ENCODE data around the gene ATAT1. TPM values are rescaled to one million over a fixed set of nuclear protein-coding genes. Genes with fewer than 3 reads are reported as not detected.
"Not testable (repeated sequence)": the region's sequence is repeated elsewhere in the genome, so short reads cannot be mapped to it uniquely, and the experiment has no call there.

Gene ATAT1
- total RNA-seq, 1 donor from 2014 or later = 30.3 TPM

DNA sequence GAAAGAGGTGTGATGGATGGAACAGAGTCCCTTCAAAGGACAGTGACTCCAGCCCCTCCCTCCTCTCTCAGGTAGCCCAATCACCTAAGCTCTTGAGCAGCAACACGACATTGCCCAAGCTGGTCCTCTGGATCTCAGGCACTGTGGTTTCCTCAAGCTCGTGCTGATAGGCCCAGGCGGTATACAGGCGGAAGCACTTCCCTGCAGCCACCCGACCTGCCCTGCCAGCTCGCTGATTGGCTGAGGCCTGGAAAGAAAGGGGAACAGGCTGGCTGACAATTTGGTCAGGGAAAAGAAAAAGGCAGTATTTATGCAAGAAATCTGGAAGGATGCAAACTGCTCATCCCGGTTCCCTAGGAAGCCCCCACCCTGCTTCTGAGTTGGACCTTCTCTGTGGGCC lies 29.8 kb downstream of the ATAT1 start:
- no peaks in the 10 kb centered on the region for H3K9me3 Mint-ChIP-seq (ENCODE audit: unreplicated experiment)
- no peak for DNase-seq (ENCODE audit: low spot score)
- peaks cover 58% of the 10 kb centered on the region for H3K36me3 Mint-ChIP-seq (ENCODE audit: low read depth, unreplicated experiment)
- H3K4me1 Mint-ChIP-seq (ENCODE audit: unreplicated experiment) = peaks cover 22% of the 10 kb centered on the region
- no peak overlapping the region for H3K4me3 Mint-ChIP-seq (ENCODE audit: unreplicated experiment)
- TF ChIP-seq, protein P1, sequence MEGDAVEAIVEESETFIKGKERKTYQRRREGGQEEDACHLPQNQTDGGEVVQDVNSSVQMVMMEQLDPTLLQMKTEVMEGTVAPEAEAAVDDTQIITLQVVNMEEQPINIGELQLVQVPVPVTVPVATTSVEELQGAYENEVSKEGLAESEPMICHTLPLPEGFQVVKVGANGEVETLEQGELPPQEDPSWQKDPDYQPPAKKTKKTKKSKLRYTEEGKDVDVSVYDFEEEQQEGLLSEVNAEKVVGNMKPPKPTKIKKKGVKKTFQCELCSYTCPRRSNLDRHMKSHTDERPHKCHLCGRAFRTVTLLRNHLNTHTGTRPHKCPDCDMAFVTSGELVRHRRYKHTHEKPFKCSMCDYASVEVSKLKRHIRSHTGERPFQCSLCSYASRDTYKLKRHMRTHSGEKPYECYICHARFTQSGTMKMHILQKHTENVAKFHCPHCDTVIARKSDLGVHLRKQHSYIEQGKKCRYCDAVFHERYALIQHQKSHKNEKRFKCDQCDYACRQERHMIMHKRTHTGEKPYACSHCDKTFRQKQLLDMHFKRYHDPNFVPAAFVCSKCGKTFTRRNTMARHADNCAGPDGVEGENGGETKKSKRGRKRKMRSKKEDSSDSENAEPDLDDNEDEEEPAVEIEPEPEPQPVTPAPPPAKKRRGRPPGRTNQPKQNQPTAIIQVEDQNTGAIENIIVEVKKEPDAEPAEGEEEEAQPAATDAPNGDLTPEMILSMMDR (IDR thresholded peaks at IDR 0.05; ENCODE audit: unreplicated experiment) = no peak
- H3K27me3 Mint-ChIP-seq (ENCODE audit: unreplicated experiment) = peaks cover 9% of the 10 kb centered on the region
- no peak overlapping the region for H3K27ac Mint-ChIP-seq (ENCODE audit: unreplicated experiment)

DNA sequence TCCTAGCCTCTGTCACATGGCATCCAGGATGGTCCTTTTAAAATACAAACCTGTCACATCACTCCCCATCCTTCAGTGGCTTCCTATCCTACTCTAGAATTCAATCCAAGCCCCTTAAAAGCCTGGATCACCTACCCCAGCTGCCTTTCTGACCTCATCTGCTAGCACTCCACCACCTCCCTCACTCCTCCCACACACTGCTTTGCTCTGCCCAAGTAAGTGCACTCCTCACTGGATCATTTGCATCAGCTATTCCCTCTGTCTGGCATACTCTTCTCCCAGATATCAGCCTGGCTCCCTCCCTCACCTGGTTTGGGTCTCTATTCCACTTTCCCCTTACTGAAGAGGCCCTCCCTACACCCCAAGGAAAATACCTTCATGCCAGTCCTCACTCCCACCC lies 30.8 kb downstream of the ATAT1 start:
- peak overlapping the region; percentile 89 for H3K27ac Mint-ChIP-seq (ENCODE audit: unreplicated experiment)
- TF ChIP-seq, protein P1 (IDR thresholded peaks at IDR 0.05; ENCODE audit: unreplicated experiment) = no peak
- peak overlapping the region; percentile 61 for H3K4me3 Mint-ChIP-seq (ENCODE audit: unreplicated experiment)
- H3K9me3 Mint-ChIP-seq (ENCODE audit: unreplicated experiment) = no peaks in the 10 kb centered on the region
- H3K27me3 Mint-ChIP-seq (ENCODE audit: unreplicated experiment) = peaks cover 11% of the 10 kb centered on the region
- H3K4me1 Mint-ChIP-seq (ENCODE audit: unreplicated experiment) = peaks cover 22% of the 10 kb centered on the region
- DNase-seq (ENCODE audit: low spot score) = no peak
- peaks cover 60% of the 10 kb centered on the region for H3K36me3 Mint-ChIP-seq (ENCODE audit: low read depth, unreplicated experiment)

DNA sequence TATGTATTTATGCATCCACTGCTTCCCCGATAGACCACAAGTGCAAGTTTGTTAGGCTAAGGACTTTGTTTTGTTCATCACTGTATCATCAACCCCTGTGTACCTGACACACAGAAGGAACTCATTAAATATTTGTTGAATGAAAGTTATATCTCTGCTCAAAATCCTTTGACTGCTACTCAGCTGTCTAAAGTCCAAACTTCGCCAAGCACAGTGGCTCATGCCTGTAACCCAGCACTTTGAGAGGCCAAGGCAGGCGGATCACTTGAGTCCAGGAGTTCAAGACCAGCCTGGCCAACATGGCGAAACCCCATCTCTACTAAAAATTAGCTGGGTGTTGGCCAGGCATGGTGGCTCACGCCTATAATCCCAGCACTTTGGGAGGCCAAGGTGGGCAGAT lies 31.2 kb downstream of the ATAT1 start:
- H3K4me3 Mint-ChIP-seq (ENCODE audit: unreplicated experiment) = peak overlapping the region; percentile 61
- H3K4me1 Mint-ChIP-seq (ENCODE audit: unreplicated experiment) = peaks cover 22% of the 10 kb centered on the region
- not testable (repeated sequence) for DNase-seq (ENCODE audit: low spot score); H3K9me3 Mint-ChIP-seq (ENCODE audit: unreplicated experiment)
- peaks cover 12% of the 10 kb centered on the region for H3K27me3 Mint-ChIP-seq (ENCODE audit: unreplicated experiment)
- H3K36me3 Mint-ChIP-seq (ENCODE audit: low read depth, unreplicated experiment) = peaks cover 60% of the 10 kb centered on the region
- H3K27ac Mint-ChIP-seq (ENCODE audit: unreplicated experiment) = peak overlapping the region; percentile 89

DNA sequence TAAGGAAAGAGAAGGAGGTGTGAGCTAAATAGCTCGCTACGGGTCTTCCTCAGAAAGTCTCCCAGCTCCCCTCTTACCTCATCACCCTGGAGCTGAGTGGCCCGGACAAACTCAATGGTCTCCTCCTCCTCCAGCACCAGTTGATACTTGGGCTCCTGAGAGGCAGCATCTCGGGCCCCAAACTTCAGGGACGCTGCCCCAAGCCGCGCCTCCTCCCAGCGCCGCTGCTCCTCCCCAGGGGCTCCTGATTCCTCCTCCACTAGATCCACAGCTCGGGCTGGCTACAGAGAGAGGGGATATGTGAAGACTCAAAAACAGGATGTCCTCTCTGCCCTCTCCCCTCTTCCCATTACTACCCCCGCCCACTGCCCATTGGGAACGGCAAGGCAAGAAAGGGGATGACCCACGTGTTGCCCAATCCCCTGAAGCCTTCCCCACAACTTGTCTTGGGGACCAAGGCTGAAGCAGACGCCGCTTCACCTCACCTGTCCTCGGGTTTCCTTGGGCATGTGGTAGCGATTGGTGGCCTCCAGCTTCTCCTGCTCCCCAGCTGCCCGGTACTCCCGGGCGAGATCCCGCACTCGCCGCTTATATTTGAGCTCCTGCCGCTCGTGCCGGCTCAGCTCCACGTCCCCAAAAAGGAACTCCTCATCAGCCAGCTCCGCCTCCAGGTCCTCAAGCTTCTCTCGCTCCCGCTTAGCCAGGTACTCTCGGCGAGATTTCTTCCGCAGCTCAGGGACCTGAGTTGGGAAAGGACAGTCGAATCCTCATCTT lies 38.5 kb downstream of the ATAT1 start:
- Mint-ChIP-seq H3K36me3 (ENCODE audit: low read depth, unreplicated experiment) (peaks cover 52% of the 10 kb centered on the region), H3K9me3 (ENCODE audit: unreplicated experiment) (no peaks in the 10 kb centered on the region), H3K27me3 (ENCODE audit: unreplicated experiment) (peaks cover 7% of the 10 kb centered on the region)

DNA sequence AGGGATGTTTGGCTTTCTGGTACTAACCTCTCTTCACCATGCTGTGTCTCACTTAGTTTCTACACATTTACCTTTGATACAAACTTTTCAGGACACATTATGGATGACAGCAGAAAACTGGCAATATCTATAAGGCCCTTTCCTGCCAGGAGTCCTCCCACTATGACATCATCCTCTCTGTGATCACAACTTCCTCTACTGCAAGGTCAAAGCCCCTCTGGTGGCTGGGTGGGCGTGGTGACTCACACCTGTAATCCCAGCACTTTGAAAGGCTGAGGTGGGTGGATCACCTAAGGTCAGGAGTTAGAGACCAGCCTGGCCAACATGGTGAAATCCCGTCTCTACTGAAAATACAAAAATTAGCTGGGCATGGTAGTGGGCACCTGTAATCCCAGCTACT lies 39.6 kb downstream of the ATAT1 start:
- DNase-seq (ENCODE audit: low spot score); H3K4me3 Mint-ChIP-seq (ENCODE audit: unreplicated experiment); H3K27me3 Mint-ChIP-seq (ENCODE audit: unreplicated experiment); H3K27ac Mint-ChIP-seq (ENCODE audit: unreplicated experiment); H3K9me3 Mint-ChIP-seq (ENCODE audit: unreplicated experiment): not testable (repeated sequence)
- Mint-ChIP-seq H3K36me3 (ENCODE audit: low read depth, unreplicated experiment) (peaks cover 59% of the 10 kb centered on the region), H3K4me1 (ENCODE audit: unreplicated experiment) (peaks cover 25% of the 10 kb centered on the region)

More for the DNA sequence above, 38.5 kb downstream of the ATAT1 start:
- Mint-ChIP-seq H3K27ac (ENCODE audit: unreplicated experiment) (peak overlapping the region; percentile 27), H3K4me3 (ENCODE audit: unreplicated experiment) (no peak overlapping the region), H3K4me1 (ENCODE audit: unreplicated experiment) (peaks cover 16% of the 10 kb centered on the region)
- no peak for DNase-seq (ENCODE audit: low spot score)
- TF ChIP-seq, protein P1 (IDR thresholded peaks at IDR 0.05; ENCODE audit: unreplicated experiment) = no peak

All from endothelial cell (in vitro differentiated cells).